GM15510 (cell line): ENCODE measurements around the gene VOPP1.

Source experiments
- POLR2A ChIP-seq: IDR thresholded peaks from 3 replicates; pipeline ENCODE4 v1.6.1; 2011; ENCODE audit warnings: borderline replicate concordance; ENCODE audit not compliant: insufficient read length; ENCODE audit errors: extremely low read depth

The VOPP1 gene

DNA sequence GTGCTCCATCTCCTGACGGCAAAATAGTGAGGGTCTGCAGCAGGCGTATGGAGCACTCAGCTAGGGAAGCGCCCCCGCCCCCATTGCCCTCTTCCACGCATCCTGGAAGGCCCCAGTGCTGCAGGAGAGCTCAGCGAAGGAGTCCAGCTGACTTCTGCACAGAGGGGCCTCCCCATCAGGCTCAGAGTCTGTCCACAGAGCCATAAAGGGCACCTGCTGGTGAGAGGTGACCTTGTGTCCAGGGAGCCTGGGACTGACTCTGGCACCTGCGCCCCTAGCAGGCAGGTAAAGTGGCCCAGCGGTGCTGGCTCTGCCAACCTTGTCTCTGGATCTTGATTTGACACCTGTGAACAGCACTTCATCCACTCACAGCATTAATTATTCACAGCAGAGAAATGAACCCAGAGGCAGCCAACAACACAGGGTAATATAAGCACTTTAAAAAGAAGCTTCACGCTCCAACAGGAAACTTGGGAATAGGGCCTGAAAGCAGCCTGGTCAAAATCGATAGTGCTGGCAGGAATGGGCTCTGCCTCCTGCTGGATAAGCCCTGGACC, 59.6 kb downstream of the VOPP1 start:
- TF ChIP-seq POLR2A = no peak

- TF ChIP-seq POLR2A = no peak
These were observed 61.7 kb downstream of the VOPP1 start for GRCh38 chr7:55510621-55511020.

DNA sequence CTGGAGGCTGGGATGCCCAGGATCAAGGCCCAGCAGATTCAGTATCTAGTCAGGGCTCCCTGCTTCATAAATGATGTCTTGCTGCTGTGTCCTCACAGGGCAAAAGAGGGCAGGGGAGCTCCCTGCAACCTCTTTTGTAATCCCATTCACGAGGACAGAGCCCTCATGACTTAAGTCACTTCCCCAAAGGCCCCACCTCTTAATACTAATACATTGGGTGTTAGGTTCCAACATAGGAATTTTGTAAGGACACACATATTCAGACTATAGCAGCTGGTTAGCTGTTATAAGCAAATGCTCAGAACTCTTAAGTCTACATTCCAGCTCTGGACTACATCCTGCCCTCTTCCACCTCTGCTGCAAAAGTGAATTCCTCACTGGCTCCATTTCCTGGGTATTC, 63.0 kb downstream of the VOPP1 start:
- no peak for TF ChIP-seq POLR2A

GRCh38 chr7:55508221-55509011, 63.9 kb downstream of the VOPP1 start:
- TF ChIP-seq POLR2A = no peak

- no peak for TF ChIP-seq POLR2A
These were observed 64.6 kb downstream of the VOPP1 start for GRCh38 chr7:55507743-55508142.

DNA sequence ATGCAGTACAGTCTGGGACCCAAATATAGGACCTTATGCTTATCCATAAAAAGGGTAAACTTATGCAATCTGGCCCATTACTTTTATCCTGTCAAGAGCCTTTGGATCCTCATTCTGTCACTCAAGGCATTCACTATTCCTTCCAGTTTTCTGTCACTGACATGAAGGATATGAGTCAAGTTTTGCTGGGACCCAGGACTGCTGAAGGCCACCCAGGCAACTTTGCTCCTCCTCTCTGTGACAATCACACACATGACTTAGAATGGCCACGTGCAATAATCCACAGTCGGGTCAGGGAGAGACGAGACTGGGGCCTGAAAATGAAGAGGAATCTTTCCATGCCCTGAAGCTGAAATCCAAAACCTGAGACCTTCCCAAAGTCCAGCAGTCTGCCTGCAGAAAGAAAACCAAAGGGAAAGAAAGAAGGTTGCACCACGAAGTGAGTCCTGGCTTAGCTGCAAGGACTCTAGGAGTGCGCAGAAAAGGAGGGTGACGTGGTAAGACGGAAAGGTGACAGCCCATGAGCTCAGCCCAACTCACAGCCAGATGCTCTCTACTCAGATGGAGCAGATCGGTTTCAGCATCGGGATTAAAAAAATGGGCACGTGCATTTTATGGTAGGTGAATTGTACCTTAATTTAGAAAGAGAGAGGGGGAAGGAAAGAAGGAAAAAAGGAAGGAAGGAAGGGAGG, 67.2 kb downstream of the VOPP1 start:
- TF ChIP-seq POLR2A = no peak

GRCh38 chr7:55504093-55504859, 68.0 kb downstream of the VOPP1 start:
- TF ChIP-seq POLR2A = no peak

DNA sequence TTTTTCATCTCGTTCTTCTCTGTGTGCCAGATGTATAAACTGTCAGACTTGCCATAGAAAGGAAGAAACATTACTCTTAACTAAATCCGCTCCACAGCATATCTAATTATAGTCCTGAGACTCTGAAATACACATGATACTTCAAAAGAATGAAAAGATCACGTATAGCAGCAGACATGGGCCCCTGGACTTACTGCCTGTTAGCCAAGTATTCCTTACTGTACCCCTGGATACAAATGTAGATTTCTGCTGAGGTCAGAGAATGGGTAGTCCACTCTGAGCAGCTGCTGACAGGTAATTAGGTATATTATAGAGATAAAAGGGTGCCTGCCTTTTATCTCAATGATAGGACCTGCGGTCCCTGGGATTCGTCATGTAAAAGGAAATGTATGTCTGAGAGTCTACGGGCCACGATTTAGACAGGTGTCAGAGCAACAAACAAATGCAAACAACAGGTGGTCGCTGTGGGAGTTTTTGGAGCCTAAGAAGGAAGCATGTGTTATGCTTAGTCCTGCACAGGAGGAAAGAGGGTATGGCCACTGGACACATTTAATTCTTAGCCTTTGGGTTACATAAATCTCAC, 69.4 kb downstream of the VOPP1 start:
- no peak for TF ChIP-seq POLR2A

DNA sequence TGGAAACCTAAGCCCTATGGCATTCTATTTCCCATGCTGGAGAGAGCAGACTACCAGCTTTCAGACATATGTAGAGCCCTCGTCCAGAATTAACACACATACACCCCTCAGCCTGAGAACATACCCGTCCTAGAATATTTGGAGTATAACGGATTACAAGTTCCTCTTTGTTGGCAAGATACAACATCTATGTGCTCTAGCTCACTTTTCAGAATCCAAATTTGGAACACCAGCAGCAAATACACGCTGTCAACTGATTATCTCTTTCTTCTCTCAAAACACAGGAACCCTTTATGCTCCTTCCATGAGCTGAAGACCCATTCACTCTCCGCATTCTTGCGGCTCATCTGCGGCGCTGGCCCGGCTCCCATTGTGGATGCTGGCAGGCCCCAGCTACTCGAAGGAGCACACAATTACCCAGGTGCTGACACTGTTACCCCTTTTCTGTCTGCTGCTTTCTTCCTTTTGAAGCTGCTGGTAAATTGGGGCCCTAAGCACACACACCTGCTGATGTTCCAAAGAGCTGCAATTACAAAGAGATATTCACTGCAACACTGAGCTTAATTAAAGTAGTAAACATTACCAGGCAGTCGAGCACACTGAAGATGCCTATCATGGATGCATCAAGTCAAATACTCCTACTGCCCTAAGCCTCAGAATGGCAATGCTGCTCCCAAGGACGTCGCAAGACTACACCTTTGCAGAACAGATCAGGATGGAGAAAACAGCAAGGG, 70.0 kb downstream of the VOPP1 start:
- no peak for TF ChIP-seq POLR2A

DNA sequence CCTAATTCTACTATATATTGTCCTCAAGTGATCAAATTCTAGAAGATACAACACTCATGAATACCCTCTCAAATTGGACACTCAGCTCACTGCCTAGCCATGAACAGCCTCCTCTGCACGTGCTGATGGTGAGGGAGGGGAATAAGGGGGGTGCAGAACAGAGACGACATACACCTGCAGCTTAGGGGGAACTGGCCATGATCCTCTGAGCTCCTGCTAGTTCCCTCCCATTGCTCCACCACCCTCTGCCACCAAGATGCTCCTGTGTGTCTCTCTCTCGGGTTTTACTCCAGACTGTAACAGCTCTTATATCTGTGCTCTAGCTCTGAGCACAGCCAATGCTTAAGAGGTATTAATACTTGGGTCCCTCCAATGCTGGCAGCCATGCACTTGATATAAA, 70.7 kb downstream of the VOPP1 start:
- TF ChIP-seq POLR2A = no peak

GRCh38 chr7:55500117-55500756, 72.1 kb downstream of the VOPP1 start:
- no peak for TF ChIP-seq POLR2A

DNA sequence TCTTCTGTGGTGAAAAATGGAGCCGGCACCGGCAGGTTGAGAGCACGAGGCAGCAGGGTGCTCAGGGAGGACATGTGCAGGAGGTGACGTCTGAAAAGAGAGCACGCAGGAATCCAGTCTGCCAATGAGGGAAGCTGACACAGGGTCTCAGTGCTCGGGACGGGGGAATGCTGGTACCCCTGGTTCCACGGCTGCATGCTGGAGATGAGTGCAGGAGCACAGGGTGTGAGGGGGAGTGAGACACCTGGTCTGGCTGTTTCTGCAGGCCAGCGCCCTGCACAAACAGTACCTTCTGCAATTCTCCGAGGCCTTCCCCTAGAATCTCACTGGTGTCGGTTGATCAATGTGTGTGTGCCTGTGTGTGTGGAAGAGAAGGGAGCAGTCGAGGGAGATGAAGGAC, 72.7 kb downstream of the VOPP1 start:
- no peak for TF ChIP-seq POLR2A

DNA sequence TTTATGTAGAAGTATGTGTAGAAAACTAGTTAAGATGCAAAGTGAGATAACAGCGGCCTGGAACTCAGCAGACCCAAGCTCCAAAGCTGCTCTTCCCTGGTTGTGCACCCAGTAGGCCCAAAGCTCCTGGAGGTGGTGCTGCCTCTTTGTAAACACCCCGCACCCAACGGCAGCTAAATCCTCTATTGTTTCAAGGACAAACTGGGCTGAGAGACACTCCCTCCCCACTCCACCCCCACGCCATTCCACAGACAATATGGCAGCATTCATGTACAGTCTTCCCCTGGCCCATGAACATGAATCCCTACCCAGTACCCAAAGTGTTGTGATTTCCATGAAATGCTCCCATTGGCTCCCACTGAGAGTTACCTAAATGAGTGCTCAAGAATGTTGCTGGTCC, 73.5 kb downstream of the VOPP1 start:
- no peak for TF ChIP-seq POLR2A

DNA sequence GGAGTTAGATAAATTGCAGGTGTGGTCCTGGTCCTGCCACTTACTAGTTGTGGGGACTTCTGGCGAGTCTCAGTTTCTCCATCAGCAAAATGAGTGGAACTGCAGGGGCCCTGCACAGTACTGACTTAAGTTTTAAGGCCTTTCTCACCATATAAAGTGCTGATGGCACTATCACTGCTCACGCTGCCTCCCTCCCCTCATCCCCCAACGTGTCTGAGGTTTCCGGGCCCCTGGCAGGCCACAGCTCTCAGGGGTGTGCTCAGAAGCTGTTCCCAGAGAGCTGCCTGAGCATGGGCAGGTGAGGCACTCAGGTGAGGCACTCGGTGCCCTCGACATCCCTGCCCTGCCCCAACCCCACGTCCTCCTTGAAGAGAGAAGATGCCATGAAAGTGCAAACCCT, 74.2 kb downstream of the VOPP1 start:
- no peak for TF ChIP-seq POLR2A
